IMR-90 (cell line): Measurements from ENCODE around the gene MYO3B. TPM values are rescaled to one million over a fixed set of nuclear protein-coding genes. Genes with fewer than 3 reads are reported as not detected.

Source experiments
- ATAC-seq: fragments of 200-7000 bp; cut with Tn5 transposase; 2 replicates; pipeline ENCODE4 v1.9.1; 2020; ENCODE audit warnings: low read depth, mild to moderate bottlenecking, moderate library complexity
- BruUV-seq: library from RNA; stranded (reverse); fragments of 400-500 nt; replicated peaks from 2 replicates; lab custom pipeline; 2021; lab: Mats Ljungman, UMichigan
- CTCF ChIA-PET: fragments of 300-600 bp; formaldehyde crosslinking; extraction: SDS; loops from one replicate; lab custom pipeline; 2021; ENCODE audit warnings: antibody characterized with exemption; lab: Yijun Ruan, JAX
- POLR2A ChIA-PET: fragments of 300-600 bp; sonication (Branson Sonifier 250); formaldehyde crosslinking; loops from one replicate; lab custom pipeline; 2022; ENCODE audit warnings: antibody characterized with exemption; ENCODE audit not compliant: unreplicated experiment; lab: Charles Lee
- DNase-seq: peaks from one replicate; pipeline ENCODE4 v3.0.0; 2013
- H2AFZ ChIP-seq: replicated peaks from 2 replicates; pipeline ENCODE3; 2013; ENCODE audit warnings: low read length, mild to moderate bottlenecking; ENCODE audit not compliant: poor library complexity
- H2AK5ac ChIP-seq: 2 replicates; pipeline ENCODE4 v1.6.1; 2013; ENCODE audit warnings: low read depth, low read length, inconsistent platforms
- H2AK9ac ChIP-seq: replicated peaks from 2 replicates; pipeline ENCODE3; 2013; ENCODE audit warnings: mild to moderate bottlenecking, low read depth, low read length, moderate library complexity; ENCODE audit not compliant: poor library complexity
- H2BK120ac ChIP-seq: 2 replicates; pipeline ENCODE4 v1.6.1; 2013; ENCODE audit warnings: low read depth, low read length, inconsistent platforms
- H2BK15ac ChIP-seq: 3 replicates; pipeline ENCODE4 v1.6.1; 2013; ENCODE audit warnings: low read depth, low read length, inconsistent platforms
- H2BK20ac ChIP-seq: 2 replicates; pipeline ENCODE4 v1.6.1; 2013; ENCODE audit warnings: low read depth, mild to moderate bottlenecking, inconsistent platforms, low read length, moderate library complexity
- H2BK5ac ChIP-seq: 2 replicates; pipeline ENCODE4 v1.6.1; 2013; ENCODE audit warnings: mild to moderate bottlenecking, low read depth, low read length, inconsistent platforms; ENCODE audit not compliant: poor library complexity, severe bottlenecking
- H3K14ac ChIP-seq: replicated peaks from 2 replicates; pipeline ENCODE4 v1.6.1; 2013; ENCODE audit warnings: low read depth, low read length, inconsistent platforms
- H3K18ac ChIP-seq: 2 replicates; pipeline ENCODE4 v1.6.1; 2013; ENCODE audit warnings: low read depth, low read length, control low read depth
- H3K23ac ChIP-seq: 2 replicates; pipeline ENCODE4 v1.6.1; 2013; ENCODE audit warnings: low read depth, low read length, inconsistent platforms
- H3K27ac ChIP-seq: 2 replicates; pipeline ENCODE4 v1.5.1; 2013; ENCODE audit warnings: mild to moderate bottlenecking, control low read depth, low read length; ENCODE audit not compliant: insufficient read depth
- H3K27me3 ChIP-seq: 2 replicates; pipeline ENCODE4 v1.6.1; 2013; ENCODE audit warnings: low read length; ENCODE audit not compliant: control insufficient read depth, insufficient read depth
- H3K36me3 ChIP-seq: 2 replicates; pipeline ENCODE4 v1.6.1; 2013; ENCODE audit warnings: low read length, mixed read lengths; ENCODE audit not compliant: control insufficient read depth, insufficient read depth
- H3K4ac ChIP-seq: 2 replicates; pipeline ENCODE4 v1.6.1; 2013; ENCODE audit warnings: low read depth, low read length, inconsistent platforms
- H3K4me1 ChIP-seq: 2 replicates; pipeline ENCODE4 v1.6.1; 2013; ENCODE audit warnings: low read length, mixed read lengths; ENCODE audit not compliant: control insufficient read depth, insufficient read depth
- H3K4me2 ChIP-seq: 2 replicates; pipeline ENCODE4 v1.6.1; 2013; ENCODE audit warnings: low read depth, mild to moderate bottlenecking, control low read depth, low read length, moderate library complexity
- H3K4me3 ChIP-seq: 2 replicates; pipeline ENCODE4 v1.5.1; 2013; ENCODE audit warnings: low read depth, mild to moderate bottlenecking, control low read depth, low read length, moderate library complexity; ENCODE audit not compliant: insufficient read depth
- H3K56ac ChIP-seq: 2 replicates; pipeline ENCODE4 v1.6.1; 2013; ENCODE audit warnings: low read length, inconsistent platforms; ENCODE audit not compliant: insufficient read depth; ENCODE audit errors: extremely low read depth
- H3K79me1 ChIP-seq, 2 experiments: 2 replicates each; pipeline ENCODE4 v1.6.1; 2013; ENCODE audit warnings: low read length in 2 of 2, inconsistent platforms in 1 of 2, low read depth in 1 of 2
- H3K9ac ChIP-seq: 2 replicates; pipeline ENCODE4 v1.6.1; 2013; ENCODE audit warnings: low read depth, low read length, control low read depth
- H3K9me1 ChIP-seq: 2 replicates; pipeline ENCODE4 v1.6.1; 2013; ENCODE audit warnings: low read length, inconsistent platforms; ENCODE audit not compliant: insufficient read depth
- H3K9me3 ChIP-seq: 2 replicates; pipeline ENCODE4 v1.6.1; 2013; ENCODE audit warnings: low read length; ENCODE audit not compliant: control insufficient read depth, insufficient read depth
- H4K20me1 ChIP-seq: 2 replicates; pipeline ENCODE4 v1.6.1; 2013; ENCODE audit warnings: low read length, inconsistent platforms; ENCODE audit not compliant: insufficient read depth
- H4K5ac ChIP-seq: 2 replicates; pipeline ENCODE4 v1.6.1; 2013; ENCODE audit warnings: mild to moderate bottlenecking, low read depth, low read length, control low read depth
- H4K8ac ChIP-seq, 2 experiments: 2 replicates each; pipeline ENCODE4 v1.6.1; 2013; ENCODE audit warnings: low read depth in 2 of 2, low read length in 2 of 2, control low read depth in 1 of 2, inconsistent platforms in 1 of 2
- H4K91ac ChIP-seq: 2 replicates; pipeline ENCODE4 v1.6.1; 2013; ENCODE audit warnings: low read depth, low read length, inconsistent platforms; ENCODE audit not compliant: insufficient read depth
- CEBPB ChIP-seq: IDR thresholded peaks from 2 replicates; pipeline ENCODE4 v1.6.1; 2012; ENCODE audit warnings: low read depth, low read length, improper control_type of control experiment
- CHD1 ChIP-seq: IDR thresholded peaks from 2 replicates; pipeline ENCODE4 v1.6.1; 2012; ENCODE audit warnings: low read depth, low read length, improper control_type of control experiment
- CTCF ChIP-seq: conservative IDR thresholded peaks from 2 replicates; pipeline ENCODE4 v1.5.1; 2012; ENCODE audit warnings: mild to moderate bottlenecking, low read depth, low read length, improper control_type of control experiment
- FOS ChIP-seq: fragments of 150-350 bp; IDR thresholded peaks from 2 replicates; pipeline ENCODE4 v1.6.1; 2016; ENCODE audit warnings: low read depth, low read length
- MAFK ChIP-seq: IDR thresholded peaks from 2 replicates; pipeline ENCODE4 v1.6.1; 2012; ENCODE audit warnings: low read depth, low read length, improper control_type of control experiment
- MAZ ChIP-seq: IDR thresholded peaks from 2 replicates; pipeline ENCODE4 v1.6.1; 2012; ENCODE audit warnings: low read depth, mild to moderate bottlenecking, low read length, improper control_type of control experiment, moderate library complexity, borderline replicate concordance
- MXI1 ChIP-seq: IDR thresholded peaks from 2 replicates; pipeline ENCODE4 v1.6.1; 2012; ENCODE audit warnings: low read depth, mild to moderate bottlenecking, low read length, moderate library complexity, borderline replicate concordance
- NFE2L2 ChIP-seq: fragments of 150-350 bp; IDR thresholded peaks from 2 replicates; pipeline ENCODE4 v1.6.1; 2016; ENCODE audit warnings: low read depth, mild to moderate bottlenecking, low read length
- POLR2A ChIP-seq: IDR thresholded peaks from 2 replicates; pipeline ENCODE4 v1.6.1; 2012; ENCODE audit warnings: mild to moderate bottlenecking, low read depth, low read length
- RAD21 ChIP-seq: IDR thresholded peaks from 2 replicates; pipeline ENCODE4 v1.6.1; 2012; ENCODE audit warnings: low read length, improper control_type of control experiment
- RCOR1 ChIP-seq: IDR thresholded peaks from 2 replicates; pipeline ENCODE4 v1.6.1; 2012; ENCODE audit warnings: mild to moderate bottlenecking, low read length, improper control_type of control experiment; ENCODE audit not compliant: insufficient replicate concordance
- SMC3 ChIP-seq: fragments of 150-350 bp; IDR thresholded peaks from 2 replicates; pipeline ENCODE4 v1.6.1; 2016; ENCODE audit warnings: low read depth, mild to moderate bottlenecking, antibody characterized with exemption, low read length, moderate library complexity
- WGBS, 2 experiments: methylation state at CpG; one replicate each; pipeline versions ENCODE4 v1.1.5 to v1.1.7; 2013; ENCODE audit warnings: missing lambda C conversion rate in 2 of 2; ENCODE audit not compliant: insufficient read length in 1 of 2; ENCODE audit errors: extremely low coverage in 2 of 2; 5-methylcytosine and 5-hydroxymethylcytosine counted together
- dilution Hi-C: fragments of 300-500 bp; cut with HindIII; formaldehyde crosslinking; loops from one replicate; pipeline ENCODE4 v1.14.3; 2018; ENCODE audit warnings: low sequenced_read_pairs; ENCODE audit not compliant: unreplicated experiment
- in situ Hi-C: fragments of 300-500 bp; cut with MboI; formaldehyde crosslinking; loops from 3 replicates; pipeline ENCODE4 v1.14.3; 2019; ENCODE audit warnings: low sequenced_read_pairs, inconsistent platforms, mixed read lengths
- intact Hi-C: fragments of 100-400 bp; cut with micrococcal nuclease; formaldehyde crosslinking; loops from 2 replicates; pipeline ENCODE4 v1.10.0; 2022
- polyA plus RNA-seq, 3 experiments: library from polyadenylated mRNA; depleted of rRNA; stranded (reverse); fragments of >200 nt; gene quantifications; 2 replicates each; pipeline ENCODE4 v1.2.3, GENCODE V29; 2012; ENCODE audit warnings: low replicate concordance in 1 of 3
- total RNA-seq: library from RNA; depleted of rRNA; stranded (reverse); fragments of >200 nt; gene quantifications from 2 replicates; pipeline ENCODE4 v1.2.3, GENCODE V29; 2012
- TF ChIP-seq, protein P1 (sequence below): fragments of 150-350 bp; IDR thresholded peaks from 2 replicates; pipeline ENCODE4 v1.6.1; 2017; ENCODE audit warnings: mild to moderate bottlenecking, antibody characterized with exemption, low read length, low read depth

The MYO3B gene
- total and polyA plus RNA-seq, 2 of the 4 experiments (the other 2 are of a cell fraction): 0.02 TPM; not detected in 1

- no peak overlapping the region for H2AFZ ChIP-seq
- no peak overlapping the region for H2AK9ac ChIP-seq
- H2AK5ac ChIP-seq: no peak overlapping the region
- no peak overlapping the region for H3K56ac ChIP-seq
- H4K5ac ChIP-seq: no peak overlapping the region
- no peaks in the 10 kb centered on the region for H3K4me1 ChIP-seq
- H3K9me3 ChIP-seq: no peaks in the 10 kb centered on the region
- no peak overlapping the region for H3K4me2 ChIP-seq
- no peak overlapping the region for H3K23ac ChIP-seq
- H4K20me1 ChIP-seq: no peaks in the 10 kb centered on the region
- in situ Hi-C loops: no loop called here
- no peak overlapping the region for H2BK120ac ChIP-seq
- POLR2A ChIA-PET: no interaction called here
- no peak overlapping the region for H2BK20ac ChIP-seq
- dilution Hi-C loops: no loop called here
- H3K18ac ChIP-seq: no peak overlapping the region
- no peak overlapping the region for H4K91ac ChIP-seq
- no peak overlapping the region for H4K8ac ChIP-seq
- WGBS, 2 experiments: 71% methylated on average over 1 of the region's 3 CpGs; no CpG with 5 or more reads in 1 of the 2 experiments
- H2BK15ac ChIP-seq: no peak overlapping the region
- ATAC-seq: no peak
- CTCF ChIA-PET: no interaction called here
- peaks cover 13% of the 10 kb centered on the region for H3K27me3 ChIP-seq
- TF ChIP-seq MXI1 (no peak), CHD1 (no peak), MAFK (no peak), SMC3 (no peak), MAZ (no peak), FOS (no peak), CTCF (no peak), CEBPB (no peak), RAD21 (no peak), NFE2L2 (no peak), POLR2A (no peak), RCOR1 (no peak)
- TF ChIP-seq, protein P1, sequence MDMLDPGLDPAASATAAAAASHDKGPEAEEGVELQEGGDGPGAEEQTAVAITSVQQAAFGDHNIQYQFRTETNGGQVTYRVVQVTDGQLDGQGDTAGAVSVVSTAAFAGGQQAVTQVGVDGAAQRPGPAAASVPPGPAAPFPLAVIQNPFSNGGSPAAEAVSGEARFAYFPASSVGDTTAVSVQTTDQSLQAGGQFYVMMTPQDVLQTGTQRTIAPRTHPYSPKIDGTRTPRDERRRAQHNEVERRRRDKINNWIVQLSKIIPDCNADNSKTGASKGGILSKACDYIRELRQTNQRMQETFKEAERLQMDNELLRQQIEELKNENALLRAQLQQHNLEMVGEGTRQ: no peak
- no peaks in the 10 kb centered on the region for H3K36me3 ChIP-seq
- no peak overlapping the region for H3K4ac ChIP-seq
- H3K27ac ChIP-seq: no peak overlapping the region
- no peak overlapping the region for H3K4me3 ChIP-seq
- no peak overlapping the region for H3K9ac ChIP-seq
- DNase-seq: no peak
- H3K14ac ChIP-seq: no peak overlapping the region
- intact Hi-C loops: no loop called here
- H2BK5ac ChIP-seq: no peak overlapping the region
- no TSS peak for BruUV-seq
- H3K9me1 ChIP-seq: no peaks in the 10 kb centered on the region
- no peaks in the 10 kb centered on the region for H3K79me1 ChIP-seq
Observed at GRCh38 chr2:170365686-170366085, 187.7 kb downstream of the MYO3B start.
